Small intestine (tissue), 7 donors: ENCODE results near the gene ACAP2. TPM values are rescaled to one million over a fixed set of nuclear protein-coding genes. Genes with fewer than 3 reads are reported as not detected.

Experiments
- DNase-seq, 2 donors: peaks; one replicate each; pipeline versions ENCODE4 v3.0.0 to v3.0.0-alpha.2; 2013
- FAIRE-seq: peaks from 2 replicates; lab custom pipeline; 2012; peaks lifted over from hg19 to GRCh38; lab: Jason Lieb, UNC
- H3K27ac ChIP-seq, 3 donors: one replicate each; pipeline ENCODE4 v1.5.1; 2013; ENCODE audit warnings: low read length in 2 of 3, mild to moderate bottlenecking in 2 of 3, control low read depth in 1 of 3, inconsistent platforms in 1 of 3, low read depth in 1 of 3, moderate library complexity in 1 of 3
- H3K27me3 ChIP-seq, 3 donors: one replicate each; pipeline ENCODE4 v1.6.1; 2013; ENCODE audit warnings: low read length in 3 of 3, inconsistent platforms in 1 of 3; ENCODE audit not compliant: control insufficient read depth in 3 of 3, insufficient read depth in 3 of 3
- H3K36me3 ChIP-seq, 3 donors: one replicate each; pipeline ENCODE4 v1.6.1; 2013; ENCODE audit warnings: low read length in 3 of 3, inconsistent platforms in 1 of 3, low read depth in 1 of 3, mild to moderate bottlenecking in 1 of 3, moderate library complexity in 1 of 3; ENCODE audit not compliant: control insufficient read depth in 3 of 3, insufficient read depth in 2 of 3
- H3K4me1 ChIP-seq, 3 donors: one replicate each; pipeline ENCODE4 v1.6.1; 2013; ENCODE audit warnings: low read length in 2 of 3, inconsistent platforms in 1 of 3, low read depth in 1 of 3, mild to moderate bottlenecking in 1 of 3, moderate library complexity in 1 of 3; ENCODE audit not compliant: control insufficient read depth in 3 of 3, insufficient read depth in 2 of 3
- H3K4me3 ChIP-seq, 3 donors: one replicate each; pipeline ENCODE4 v1.5.1; 2013; ENCODE audit warnings: low read length in 3 of 3, control low read depth in 1 of 3, inconsistent platforms in 1 of 3, low read depth in 1 of 3, mild to moderate bottlenecking in 1 of 3, moderate library complexity in 1 of 3
- H3K9me3 ChIP-seq, 2 donors: one replicate each; pipeline ENCODE4 v1.6.1; 2013; ENCODE audit warnings: low read depth in 1 of 2, low read length in 1 of 2; ENCODE audit not compliant: control insufficient read depth in 2 of 2, insufficient read depth in 1 of 2
- WGBS, 3 donors: extraction: QIAGEN DNeasy Blood & Tissue Kit; methylation state at CpG; one replicate each; pipeline ENCODE4 v1.1.7; 2013; 5-methylcytosine and 5-hydroxymethylcytosine counted together
- polyA plus RNA-seq, 4 donors: library from polyadenylated mRNA; stranded (reverse) in 3 of 4; unstranded in 1 of 4; fragments of 200-250 nt in 3 of 4; fragments of 120-200 nt in 1 of 4; gene quantifications; one replicate each; pipeline versions ENCODE4 v1.2.1 to v1.2.3, GENCODE V29; 2013
- donor health status: healthy with polysubstance abuse.
- donor health status: control.
- donor health status: control.
- donor health status: Bipolar disorder and iron deficiency.
- donor health status: healthy.

ACAP2 gene
- polyA plus RNA-seq, 4 donors = 9.2 to 30.5 (median 10.3) TPM

DNA sequence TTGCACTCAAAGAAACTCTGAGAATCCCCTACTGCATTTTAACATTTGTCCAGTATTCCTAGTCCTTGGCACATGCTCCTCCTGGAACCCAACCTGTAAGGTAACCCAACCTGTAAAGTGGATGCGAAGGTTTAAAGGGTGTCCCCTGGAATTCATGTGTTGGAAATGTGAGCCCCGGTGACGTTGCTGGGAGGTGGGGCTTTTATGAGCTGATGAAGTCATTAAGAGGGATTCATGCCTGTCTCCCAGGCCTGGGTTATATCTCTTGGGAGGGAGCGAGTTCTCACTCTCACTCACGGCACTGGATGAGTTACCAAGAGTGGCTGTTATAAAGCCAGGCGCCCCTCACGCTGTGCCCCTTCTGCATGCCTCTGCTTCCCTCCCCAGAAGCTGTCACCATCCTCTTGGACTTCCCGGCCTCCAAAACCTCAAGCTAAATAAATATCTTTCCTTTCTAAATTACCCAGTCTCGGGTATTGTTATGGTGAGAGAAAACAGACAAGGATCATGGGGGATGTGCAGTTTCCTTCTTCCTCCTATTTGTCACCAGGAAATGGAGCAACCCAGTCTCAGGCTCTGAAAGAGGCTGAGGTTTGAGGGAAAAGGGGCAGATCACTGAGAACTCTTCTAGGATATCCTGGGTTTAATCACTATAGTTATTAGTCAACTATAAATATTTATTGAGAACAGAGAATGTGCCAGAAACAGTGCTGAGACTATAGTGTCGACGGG, 179.5 kb downstream of the ACAP2 start:
- H3K36me3 ChIP-seq = peaks cover 0 to 14% (median 4%) of the 10 kb centered on the region in 3 donors
- no peak overlapping the region for H3K27ac ChIP-seq
- H3K9me3 ChIP-seq = no peaks in the 10 kb centered on the region
- DNase-seq (no peak), FAIRE-seq (no peak)
- peaks cover 0 to 20% (median 6%) of the 10 kb centered on the region in 3 donors for H3K4me1 ChIP-seq
- H3K27me3 ChIP-seq = no peaks in the 10 kb centered on the region
- 72 to 87% (median 78%) methylated on average over 11 of the region's 11 CpGs for WGBS, 3 donors
- no peak overlapping the region for H3K4me3 ChIP-seq

DNA sequence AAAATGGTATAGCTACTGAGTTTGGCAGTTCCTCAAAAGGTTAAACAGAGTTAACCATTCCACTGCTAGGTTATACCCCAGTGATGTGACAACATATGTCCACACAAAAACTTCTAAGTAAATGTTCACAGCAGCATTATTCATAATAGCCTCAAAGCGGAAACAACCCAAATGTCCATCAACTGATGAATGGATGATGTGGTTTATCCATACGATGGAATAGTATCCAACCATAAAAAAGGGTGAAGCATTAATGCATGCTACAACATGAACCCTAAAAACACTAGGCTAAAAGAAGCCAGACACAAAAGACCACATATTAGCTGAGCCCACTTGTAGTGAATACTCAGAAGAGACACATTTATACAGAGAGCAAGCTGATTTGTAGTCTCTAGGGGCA, 180.9 kb downstream of the ACAP2 start:
- Histone ChIP-seq H3K9me3 (no peaks in the 10 kb centered on the region), H3K4me3 (no peak overlapping the region), H3K27ac (no peak overlapping the region), H3K36me3 (peaks cover 0 to 14% (median 4%) of the 10 kb centered on the region in 3 donors), H3K4me1 (peaks cover 0 to 27% (median 6%) of the 10 kb centered on the region in 3 donors), H3K27me3 (no peaks in the 10 kb centered on the region)
- WGBS, 3 donors = 92 to 97% (median 97%) methylated on average over 2 of the region's 2 CpGs
- FAIRE-seq = no peak
- no peak for DNase-seq

GRCh38 chr3:195260280-195260905, 182.4 kb downstream of the ACAP2 start:
- H3K27ac ChIP-seq = peak overlapping the region; percentile 72 to 89 (median 86)
- DNase-seq (peak in 1 of 2 donors; percentile 45), FAIRE-seq (no peak)
- H3K4me1 ChIP-seq = peaks cover 0 to 27% (median 6%) of the 10 kb centered on the region in 3 donors
- no peaks in the 10 kb centered on the region for H3K9me3 ChIP-seq
- no peaks in the 10 kb centered on the region for H3K27me3 ChIP-seq
- H3K36me3 ChIP-seq = peaks cover 0 to 12% (median 0%) of the 10 kb centered on the region in 3 donors
- H3K4me3 ChIP-seq = peak overlapping the region; percentile 52 to 86 (median 67)
- 3 to 5% (median 5%) methylated on average over 27 to 41 of the region's 41 CpGs for WGBS, 3 donors

DNA sequence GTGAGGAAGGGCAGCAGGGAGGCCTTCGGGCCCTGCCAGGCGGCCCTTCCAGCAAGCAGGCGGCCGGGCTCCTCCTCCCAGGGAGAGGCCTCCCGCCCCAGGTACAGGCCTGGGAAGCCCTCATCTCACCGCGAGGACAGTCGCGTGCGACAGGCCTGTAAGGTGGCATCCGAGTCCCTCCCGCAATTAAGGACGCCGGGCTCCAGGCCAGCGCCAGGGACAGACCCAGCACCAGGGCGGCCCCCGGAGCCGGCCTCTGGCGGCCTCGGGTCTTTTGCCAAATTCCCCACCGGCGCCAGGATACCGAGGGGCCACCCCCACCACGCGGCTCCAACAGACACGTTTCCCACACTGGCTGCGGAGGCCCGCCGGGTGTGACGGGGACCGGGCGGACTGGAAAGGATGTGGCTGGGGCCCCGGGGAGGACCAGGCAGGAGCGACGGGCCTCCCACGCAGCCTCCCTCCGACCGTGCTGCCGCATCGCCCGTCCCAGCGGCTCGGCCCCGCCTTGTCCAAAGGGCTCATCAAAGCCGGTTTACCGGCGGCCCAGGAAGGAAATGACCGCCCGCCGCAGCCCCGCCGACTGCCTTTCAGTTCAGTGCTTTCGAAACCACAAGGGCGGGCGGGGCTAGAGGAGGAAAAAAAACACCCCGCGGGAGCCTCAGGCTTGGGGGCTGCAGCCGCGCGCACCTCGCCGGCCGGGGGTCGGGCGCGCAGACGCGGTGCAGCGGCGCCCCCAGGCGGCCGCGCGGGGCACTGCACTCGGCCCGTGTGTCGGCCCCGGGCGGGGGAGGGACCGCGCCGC, 183.1 kb downstream of the ACAP2 start:
- Histone ChIP-seq H3K36me3 (peaks cover 0 to 18% (median 0%) of the 10 kb centered on the region in 3 donors), H3K27me3 (no peaks in the 10 kb centered on the region), H3K4me1 (peaks cover 0 to 27% (median 6%) of the 10 kb centered on the region in 3 donors), H3K9me3 (no peaks in the 10 kb centered on the region), H3K4me3 (peak overlapping the region; percentile 52 to 86 (median 67)), H3K27ac (peak overlapping the region; percentile 86 to 98 (median 89))
- WGBS, 3 donors = 1 to 2% (median 2%) methylated on average over 41 to 82 of the region's 82 CpGs
- FAIRE-seq (no peak), DNase-seq (peak; percentile 84 to 96)

- no peaks in the 10 kb centered on the region for H3K27me3 ChIP-seq
- FAIRE-seq (no peak), DNase-seq (no peak)
- peak overlapping the region in 2 of 3 donors; percentile 67 to 86 for H3K4me3 ChIP-seq
- WGBS, 3 donors = 51 to 55% (median 54%) methylated on average over 7 of the region's 7 CpGs
- H3K9me3 ChIP-seq = no peaks in the 10 kb centered on the region
- peak overlapping the region; percentile 86 to 98 (median 89) for H3K27ac ChIP-seq
- H3K4me1 ChIP-seq = peaks cover 0 to 27% (median 6%) of the 10 kb centered on the region in 3 donors
- H3K36me3 ChIP-seq = peaks cover 0 to 20% (median 0%) of the 10 kb centered on the region in 3 donors
Observed at GRCh38 chr3:195259154-195259474, 183.7 kb downstream of the ACAP2 start.

DNA sequence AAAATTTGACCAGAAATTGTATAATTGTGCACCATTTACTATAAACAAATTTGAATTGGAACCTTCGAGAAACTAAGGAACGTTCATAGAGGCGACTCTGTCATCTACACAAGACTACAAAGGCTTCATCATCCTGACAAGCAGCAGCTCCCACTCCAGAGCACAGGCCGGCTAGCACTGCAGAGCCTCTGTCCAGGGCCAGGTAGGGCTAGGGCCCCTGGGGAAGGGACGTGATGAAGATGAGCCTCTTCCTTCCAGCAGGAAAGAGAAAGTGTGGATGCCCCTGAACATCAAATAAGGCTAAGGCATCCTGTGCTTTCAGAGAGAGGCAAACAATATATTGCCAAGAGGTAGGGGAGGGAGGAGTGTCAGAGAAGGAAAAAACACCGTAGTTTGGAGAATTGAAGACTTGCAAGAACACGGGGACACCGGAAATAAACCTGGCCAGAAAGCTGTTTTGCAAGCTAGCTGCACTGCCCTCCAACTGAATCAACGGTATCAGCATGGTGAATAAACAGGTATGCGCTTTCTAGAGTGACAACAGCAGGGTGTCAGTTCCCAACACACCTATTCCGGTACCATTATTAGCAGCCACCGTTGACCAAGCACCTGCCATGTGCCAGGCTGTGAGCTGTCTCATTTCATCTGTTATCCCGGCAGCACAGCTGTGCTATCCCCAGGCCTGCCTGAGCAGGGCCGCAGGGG, 184.2 kb downstream of the ACAP2 start:
- Histone ChIP-seq H3K9me3 (no peaks in the 10 kb centered on the region), H3K4me1 (peaks cover 0 to 27% (median 6%) of the 10 kb centered on the region in 3 donors), H3K4me3 (no peak overlapping the region), H3K27me3 (no peaks in the 10 kb centered on the region), H3K36me3 (peaks cover 0 to 20% (median 0%) of the 10 kb centered on the region in 3 donors), H3K27ac (peak overlapping the region; percentile 86 to 98 (median 89))
- DNase-seq = peak in 1 of 2 donors; percentile 26
- 62 to 77% (median 74%) methylated on average over 14 of the region's 14 CpGs for WGBS, 3 donors
- FAIRE-seq = no peak

GRCh38 chr3:195257454-195258448, 185.1 kb downstream of the ACAP2 start:
- Histone ChIP-seq H3K36me3 (peaks cover 0 to 20% (median 0%) of the 10 kb centered on the region in 3 donors), H3K27me3 (no peaks in the 10 kb centered on the region), H3K27ac (peak overlapping the region in 2 of 3 donors; percentile 56 to 98), H3K9me3 (no peaks in the 10 kb centered on the region), H3K4me3 (no peak overlapping the region), H3K4me1 (peaks cover 0 to 29% (median 6%) of the 10 kb centered on the region in 3 donors)
- DNase-seq (peak in 1 of 2 donors; percentile 17), FAIRE-seq (no peak)
- 79 to 85% (median 84%) methylated on average over 16 of the region's 16 CpGs for WGBS, 3 donors
